ENCODE data around the gene REC114.

Gene REC114

GRCh38 chr15:73597036-73597638 lies 154.2 kb downstream of the REC114 start:
- TF ChIP-seq, protein P1, sequence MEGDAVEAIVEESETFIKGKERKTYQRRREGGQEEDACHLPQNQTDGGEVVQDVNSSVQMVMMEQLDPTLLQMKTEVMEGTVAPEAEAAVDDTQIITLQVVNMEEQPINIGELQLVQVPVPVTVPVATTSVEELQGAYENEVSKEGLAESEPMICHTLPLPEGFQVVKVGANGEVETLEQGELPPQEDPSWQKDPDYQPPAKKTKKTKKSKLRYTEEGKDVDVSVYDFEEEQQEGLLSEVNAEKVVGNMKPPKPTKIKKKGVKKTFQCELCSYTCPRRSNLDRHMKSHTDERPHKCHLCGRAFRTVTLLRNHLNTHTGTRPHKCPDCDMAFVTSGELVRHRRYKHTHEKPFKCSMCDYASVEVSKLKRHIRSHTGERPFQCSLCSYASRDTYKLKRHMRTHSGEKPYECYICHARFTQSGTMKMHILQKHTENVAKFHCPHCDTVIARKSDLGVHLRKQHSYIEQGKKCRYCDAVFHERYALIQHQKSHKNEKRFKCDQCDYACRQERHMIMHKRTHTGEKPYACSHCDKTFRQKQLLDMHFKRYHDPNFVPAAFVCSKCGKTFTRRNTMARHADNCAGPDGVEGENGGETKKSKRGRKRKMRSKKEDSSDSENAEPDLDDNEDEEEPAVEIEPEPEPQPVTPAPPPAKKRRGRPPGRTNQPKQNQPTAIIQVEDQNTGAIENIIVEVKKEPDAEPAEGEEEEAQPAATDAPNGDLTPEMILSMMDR (IDR thresholded peaks at IDR 0.05; ENCODE audit: borderline replicate concordance, insufficient read depth, low read depth, low read length), result no peak
- H3K4me3 ChIP-seq (ENCODE audit: low read depth, low read length), result no peak overlapping the region

- TF ChIP-seq, protein P1 (IDR thresholded peaks at IDR 0.05; ENCODE audit: borderline replicate concordance, insufficient read depth, low read depth, low read length), result no peak
- H3K4me3 ChIP-seq (ENCODE audit: low read depth, low read length), result no peak overlapping the region
These were observed 155.7 kb downstream of the REC114 start for GRCh38 chr15:73598530-73599160.

GRCh38 chr15:73599934-73600333 lies 157.0 kb downstream of the REC114 start:
- TF ChIP-seq, protein P1 (IDR thresholded peaks at IDR 0.05; ENCODE audit: borderline replicate concordance, insufficient read depth, low read depth, low read length), result no peak
- no peak overlapping the region for H3K4me3 ChIP-seq (ENCODE audit: low read depth, low read length)

DNA sequence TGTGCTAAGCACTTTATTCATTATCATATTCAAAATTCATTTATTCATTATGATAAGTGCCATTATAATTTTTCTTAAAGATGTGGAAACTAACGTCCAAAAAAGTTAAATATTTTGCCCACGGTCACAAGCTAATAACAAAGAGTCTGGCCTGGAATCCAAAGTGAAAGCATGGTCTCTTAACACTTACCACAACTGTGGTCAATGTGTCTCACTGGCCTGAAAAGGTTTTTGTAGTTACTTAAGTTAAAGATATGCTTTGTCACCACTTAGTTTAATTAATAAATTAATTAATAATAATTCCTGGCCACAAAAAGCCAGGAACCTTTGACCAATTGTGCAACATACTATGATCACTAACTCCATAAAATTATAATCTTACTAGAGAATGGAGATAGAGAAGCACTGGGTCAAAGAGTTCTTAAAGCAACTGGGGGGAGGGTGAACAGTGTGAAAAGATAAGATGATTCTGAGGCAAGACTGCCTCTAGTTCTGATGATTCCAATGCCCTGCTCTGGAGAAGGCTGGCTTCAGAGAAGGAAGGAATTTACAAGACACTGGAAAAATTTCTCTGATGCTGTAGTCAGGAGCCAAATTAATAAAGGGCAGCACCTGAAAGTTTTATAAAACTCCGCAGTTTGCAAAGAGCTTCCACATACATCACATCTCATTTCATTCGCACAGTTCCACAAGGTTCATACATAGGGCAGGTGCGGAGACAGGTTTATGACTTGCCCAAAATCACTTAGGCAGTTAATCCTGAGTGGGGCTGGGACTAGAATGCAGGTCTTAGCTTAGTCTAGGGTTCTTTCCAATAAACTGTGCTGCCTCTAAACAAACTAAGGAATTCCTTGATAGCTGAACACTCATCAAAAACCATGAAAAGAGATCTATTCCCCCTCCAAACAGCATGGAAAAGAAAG lies 157.7 kb downstream of the REC114 start:
- TF ChIP-seq, protein P1 (IDR thresholded peaks at IDR 0.05; ENCODE audit: borderline replicate concordance, insufficient read depth, low read depth, low read length), result no peak
- H3K4me3 ChIP-seq (ENCODE audit: low read depth, low read length), result no peak overlapping the region

GRCh38 chr15:73601451-73602445 lies 158.8 kb downstream of the REC114 start:
- no peak overlapping the region for H3K4me3 ChIP-seq (ENCODE audit: low read depth, low read length)
- TF ChIP-seq, protein P1 (IDR thresholded peaks at IDR 0.05; ENCODE audit: borderline replicate concordance, insufficient read depth, low read depth, low read length), result no peak

- TF ChIP-seq, protein P1 (IDR thresholded peaks at IDR 0.05; ENCODE audit: borderline replicate concordance, insufficient read depth, low read depth, low read length), result no peak
- H3K4me3 ChIP-seq (ENCODE audit: low read depth, low read length), result no peak overlapping the region
These were observed 159.5 kb downstream of the REC114 start for GRCh38 chr15:73602446-73602843.
